ENCODE results near the gene PSMD11.
"Not testable (repeated sequence)": the region's sequence is repeated elsewhere in the genome, so short reads cannot be mapped to it uniquely, and the experiment has no call there.

Gene PSMD11

GRCh38 chr17:32444301-32445073, at the start of gene PSMD11:
Gene PSMD11, plus strand, starts transcription at chr17:32444510. Its CDS starts 14 bp downstream, at chr17:32444524.
- DNase-seq (ENCODE audit: low spot score), result peak; percentile 97

GRCh38 chr17:32396343-32396742, 48.0 kb upstream of the PSMD11 start:
- no peak for DNase-seq (ENCODE audit: low spot score)

- DNase-seq (ENCODE audit: low spot score), result no peak
Observed at GRCh38 chr17:32398946-32399345, 45.4 kb upstream of the PSMD11 start.

GRCh38 chr17:32410085-32410484, 34.2 kb upstream of the PSMD11 start:
- not testable (repeated sequence) for DNase-seq (ENCODE audit: low spot score)

- no peak for DNase-seq (ENCODE audit: low spot score)
Observed at GRCh38 chr17:32426894-32427293, 17.4 kb upstream of the PSMD11 start.

- DNase-seq (ENCODE audit: low spot score), result no peak
Observed at GRCh38 chr17:32429598-32429997, 14.7 kb upstream of the PSMD11 start.

GRCh38 chr17:32440722-32441121, 3.6 kb upstream of the PSMD11 start:
- no peak for DNase-seq (ENCODE audit: low spot score)

GRCh38 chr17:32441886-32442285, 2.4 kb upstream of the PSMD11 start:
- DNase-seq (ENCODE audit: low spot score), result no peak

- no peak for DNase-seq (ENCODE audit: low spot score)
Observed at GRCh38 chr17:32443827-32444300, 446 bp upstream of the PSMD11 start.

- DNase-seq (ENCODE audit: low spot score), result peak; percentile 56
Observed at GRCh38 chr17:32445074-32445415, 735 bp downstream of the PSMD11 start.

- DNase-seq (ENCODE audit: low spot score), result no peak
Observed at GRCh38 chr17:32445497-32445896, 1.2 kb downstream of the PSMD11 start.

- no peak for DNase-seq (ENCODE audit: low spot score)
Observed at GRCh38 chr17:32445971-32446370, 1.7 kb downstream of the PSMD11 start.

GRCh38 chr17:32446949-32447348, 2.6 kb downstream of the PSMD11 start:
- no peak for DNase-seq (ENCODE audit: low spot score)

GRCh38 chr17:32449963-32450362, 5.7 kb downstream of the PSMD11 start:
- DNase-seq (ENCODE audit: low spot score), result no peak

GRCh38 chr17:32450379-32450778, 6.1 kb downstream of the PSMD11 start:
- not testable (repeated sequence) for DNase-seq (ENCODE audit: low spot score)

- no peak for DNase-seq (ENCODE audit: low spot score)
Observed at GRCh38 chr17:32451879-32452278, 7.6 kb downstream of the PSMD11 start.

- DNase-seq (ENCODE audit: low spot score), result peak; percentile 40
Observed at GRCh38 chr17:32452281-32452680, 8.0 kb downstream of the PSMD11 start.

- no peak for DNase-seq (ENCODE audit: low spot score)
Observed at GRCh38 chr17:32453370-32453769, 9.1 kb downstream of the PSMD11 start.

GRCh38 chr17:32458371-32458770, 14.1 kb downstream of the PSMD11 start:
- no peak for DNase-seq (ENCODE audit: low spot score)

- no peak for DNase-seq (ENCODE audit: low spot score)
Observed at GRCh38 chr17:32460054-32460453, 15.7 kb downstream of the PSMD11 start.

GRCh38 chr17:32461498-32461852, 17.2 kb downstream of the PSMD11 start:
- no peak for DNase-seq (ENCODE audit: low spot score)

GRCh38 chr17:32461853-32462617, 17.7 kb downstream of the PSMD11 start:
- DNase-seq (ENCODE audit: low spot score), result no peak

- DNase-seq (ENCODE audit: low spot score), result no peak
Observed at GRCh38 chr17:32463304-32463703, 19.0 kb downstream of the PSMD11 start.

Measured in hepatic stellate cell (primary cell).